HEK293 (cell line): ENCODE measurements around the gene AMACR.

Experiments
- CTCF ChIA-PET: fragments of 350-600 bp; formaldehyde crosslinking; extraction: SDS; loops from one replicate; lab custom pipeline; 2021; ENCODE audit warnings: antibody characterized with exemption; lab: Yijun Ruan, JAX
- POLR2A ChIA-PET: fragments of 300-600 bp; formaldehyde crosslinking; extraction: SDS; loops from one replicate; lab custom pipeline; 2020; ENCODE audit warnings: antibody characterized with exemption, inconsistent platforms; lab: Yijun Ruan, JAX
- H3K27ac ChIP-seq: fragments of 200-500 bp; sonication (Bioruptor generic); 2 replicates; pipeline ENCODE4 v1.5.1; 2014; ENCODE audit warnings: low read depth, low read length, control low read depth, inconsistent platforms; ENCODE audit errors: extremely low read depth
- H3K36me3 ChIP-seq, 2 experiments: fragments of 200-500 bp in 1 of 2; sonication (Bioruptor generic) in 1 of 2; 1 replicate in 1 of 2; 2 replicates in 1 of 2; pipeline ENCODE4 v1.5.1; 2014 to 2017; ENCODE audit warnings: inconsistent platforms in 2 of 2, low read length in 2 of 2; ENCODE audit not compliant: control insufficient read depth in 2 of 2, insufficient read depth in 1 of 2
- H3K4me1 ChIP-seq: fragments of 200-500 bp; sonication (Bioruptor generic); 2 replicates; pipeline ENCODE4 v1.5.1; 2014; ENCODE audit warnings: mild to moderate bottlenecking, low read length, inconsistent platforms; ENCODE audit not compliant: control insufficient read depth, insufficient read depth
- H3K4me3 ChIP-seq: 2 replicates; pipeline ENCODE4 v1.5.1; 2011; ENCODE audit warnings: low read depth, mild to moderate bottlenecking, control low read depth, low read length, moderate library complexity
- H3K9me3 ChIP-seq: fragments of 200-500 bp; sonication (Bioruptor generic); 2 replicates; pipeline ENCODE4 v1.5.1; 2014; ENCODE audit warnings: low read depth, low read length, inconsistent platforms; ENCODE audit not compliant: control insufficient read depth, insufficient read depth
- EGR2 ChIP-seq: fragments of 450-650 bp; formaldehyde crosslinking; IDR thresholded peaks from 2 replicates; pipeline ENCODE4 v1.5.1; 2016; ENCODE audit warnings: low read depth, missing biosample characterization, missing genetic modification characterization
- KLF9 ChIP-seq: fragments of 450-650 bp; formaldehyde crosslinking; IDR thresholded peaks from 2 replicates; pipeline ENCODE4 v1.5.1; 2016; ENCODE audit warnings: missing biosample characterization, missing genetic modification characterization, low read depth
- MEIS1 ChIP-seq: sonication (generic); formaldehyde crosslinking; IDR thresholded peaks from 2 replicates; pipeline ENCODE4 v1.8.1; 2022; ENCODE audit warnings: missing genetic modification reagents, mild to moderate bottlenecking, borderline replicate concordance
- PRDM6 ChIP-seq: fragments of 450-650 bp; formaldehyde crosslinking; IDR thresholded peaks from 2 replicates; pipeline ENCODE4 v1.5.1; 2017; ENCODE audit warnings: missing biosample characterization, missing genetic modification characterization
- SCRT1 ChIP-seq: fragments of 450-650 bp; formaldehyde crosslinking; IDR thresholded peaks from 2 replicates; pipeline ENCODE4 v1.5.1; 2016; ENCODE audit warnings: missing biosample characterization, missing genetic modification characterization, borderline replicate concordance
- SCRT2 ChIP-seq: fragments of 450-650 bp; formaldehyde crosslinking; IDR thresholded peaks from 2 replicates; pipeline ENCODE4 v1.5.1; 2016; ENCODE audit warnings: missing biosample characterization, missing genetic modification characterization
- SETDB1 ChIP-seq: IDR thresholded peaks from one replicate; pipeline ENCODE4 v1.6.1; 2017; ENCODE audit warnings: mild to moderate bottlenecking, low read length, moderate library complexity, mixed read lengths; ENCODE audit not compliant: insufficient read length
- SP2 ChIP-seq: fragments of 450-650 bp; formaldehyde crosslinking; IDR thresholded peaks from 2 replicates; pipeline ENCODE4 v1.5.1; 2016; ENCODE audit warnings: missing biosample characterization, missing genetic modification characterization
- ZBTB1 ChIP-seq: fragments of 450-650 bp; formaldehyde crosslinking; IDR thresholded peaks from 2 replicates; pipeline ENCODE4 v1.5.1; 2016; ENCODE audit warnings: missing biosample characterization, missing genetic modification characterization
- ZBTB49 ChIP-seq: fragments of 450-650 bp; formaldehyde crosslinking; IDR thresholded peaks from 2 replicates; pipeline ENCODE4 v1.5.1; 2016; ENCODE audit warnings: missing biosample characterization, missing genetic modification characterization, low read depth
- ZFP37 ChIP-seq: fragments of 450-650 bp; formaldehyde crosslinking; IDR thresholded peaks from 2 replicates; pipeline ENCODE4 v1.5.1; 2016; ENCODE audit warnings: missing biosample characterization, missing genetic modification characterization
- ZNF10 ChIP-seq: fragments of 450-650 bp; formaldehyde crosslinking; IDR thresholded peaks from 2 replicates; pipeline ENCODE4 v1.5.1; 2017; ENCODE audit warnings: missing biosample characterization, missing genetic modification characterization
- ZNF140 ChIP-seq: fragments of 450-650 bp; formaldehyde crosslinking; IDR thresholded peaks from 2 replicates; pipeline ENCODE4 v1.5.1; 2016; ENCODE audit warnings: missing biosample characterization, missing genetic modification characterization
- ZNF280D ChIP-seq: fragments of 450-650 bp; formaldehyde crosslinking; IDR thresholded peaks from 2 replicates; pipeline ENCODE4 v1.5.1; 2016; ENCODE audit warnings: missing biosample characterization, missing genetic modification characterization
- ZNF324 ChIP-seq: fragments of 450-650 bp; formaldehyde crosslinking; IDR thresholded peaks from 2 replicates; pipeline ENCODE4 v1.5.1; 2016; ENCODE audit warnings: missing biosample characterization, missing genetic modification characterization
- ZNF335 ChIP-seq: fragments of 450-650 bp; formaldehyde crosslinking; conservative IDR thresholded peaks from 2 replicates; pipeline ENCODE4 v1.5.1; 2016; ENCODE audit warnings: missing biosample characterization, missing genetic modification characterization
- ZNF449 ChIP-seq: fragments of 450-650 bp; formaldehyde crosslinking; IDR thresholded peaks from 2 replicates; pipeline ENCODE4 v1.5.1; 2017; ENCODE audit warnings: missing biosample characterization, mild to moderate bottlenecking, missing genetic modification characterization, moderate library complexity
- ZNF530 ChIP-seq: fragments of 450-650 bp; formaldehyde crosslinking; IDR thresholded peaks from 2 replicates; pipeline ENCODE4 v1.5.1; 2016; ENCODE audit warnings: low read depth, missing biosample characterization, missing genetic modification characterization
- ZNF600 ChIP-seq: fragments of 450-650 bp; formaldehyde crosslinking; IDR thresholded peaks from 2 replicates; pipeline ENCODE4 v1.5.1; 2016; ENCODE audit warnings: missing biosample characterization, missing genetic modification characterization
- ZNF629 ChIP-seq: fragments of 450-650 bp; formaldehyde crosslinking; IDR thresholded peaks from 2 replicates; pipeline ENCODE4 v1.5.1; 2017; ENCODE audit warnings: missing biosample characterization, missing genetic modification characterization
- ZNF654 ChIP-seq: fragments of 450-650 bp; formaldehyde crosslinking; IDR thresholded peaks from 2 replicates; pipeline ENCODE4 v1.5.1; 2016; ENCODE audit warnings: low read depth, missing biosample characterization, missing genetic modification characterization
- ZNF670 ChIP-seq: fragments of 450-650 bp; formaldehyde crosslinking; IDR thresholded peaks from 2 replicates; pipeline ENCODE4 v1.5.1; 2016; ENCODE audit warnings: missing biosample characterization, missing genetic modification characterization, low read depth
- ZNF701 ChIP-seq: fragments of 450-650 bp; formaldehyde crosslinking; IDR thresholded peaks from 2 replicates; pipeline ENCODE4 v1.5.1; 2016; ENCODE audit warnings: missing biosample characterization, missing genetic modification characterization

Gene AMACR

GRCh38 chr5:34002629-34003328, 5.1 kb downstream of the AMACR start (continued):
- TF ChIP-seq ZNF449 (tag by site-specific recombination): no peak

GRCh38 chr5:34001241-34001841, 6.5 kb downstream of the AMACR start:
- POLR2A ChIA-PET: no interaction called here

More at GRCh38 chr5:34001241-34001841, 6.5 kb downstream of the AMACR start:
- TF ChIP-seq ZNF10 (tag by site-specific recombination) (no peak), ZNF530 (no peak), SETDB1 (no peak), ZNF654 (0 out of 2 replicates have a peak, but pooled peaks have one; percentile 2), PRDM6 (tag by site-specific recombination) (0 out of 2 replicates have a peak, but pooled peaks have one; percentile 4), KLF9 (tag by site-specific recombination) (no peak), ZNF140 (tag by site-specific recombination) (no peak), ZNF324 (no peak), EGR2 (tag by site-specific recombination) (no peak), SP2 (tag by site-specific recombination) (peak; percentile 36), ZNF600 (tag by site-specific recombination) (peak; percentile 23; the same call in 1 of the 2 replicates), ZFP37 (tag by site-specific recombination) (no peak), ZNF701 (no peak), ZNF670 (tag by site-specific recombination) (no peak), SCRT1 (tag by site-specific recombination) (0 out of 2 replicates have a peak, but pooled peaks have one; percentile 19), ZBTB49 (tag by site-specific recombination) (no peak), ZBTB1 (tag by site-specific recombination) (no peak), ZNF280D (no peak), SCRT2 (tag by site-specific recombination) (peak; percentile 75), ZNF335 (tag by site-specific recombination) (peak; percentile 31; the same call in 1 of the 2 replicates), ZNF629 (tag by site-specific recombination) (peak; percentile 63), MEIS1 (CRISPR knock-in tag) (no peak)
- TF ChIP-seq, all 188 proteins: peak for 8
- H3K36me3 ChIP-seq: peaks cover 6 to 23% of the 10 kb centered on the region in 2 experiments; a peak in 2 of 3 replicates
- no peaks in the 10 kb centered on the region; the same call in 1 of the 2 replicates for H3K4me1 ChIP-seq
- CTCF ChIA-PET: no interaction called here
- no peak overlapping the region for H3K4me3 ChIP-seq
- H3K27ac ChIP-seq: no peak overlapping the region
- no peaks in the 10 kb centered on the region for H3K9me3 ChIP-seq
